Measurements from ENCODE around the gene DYRK1B.

DYRK1B gene

DNA sequence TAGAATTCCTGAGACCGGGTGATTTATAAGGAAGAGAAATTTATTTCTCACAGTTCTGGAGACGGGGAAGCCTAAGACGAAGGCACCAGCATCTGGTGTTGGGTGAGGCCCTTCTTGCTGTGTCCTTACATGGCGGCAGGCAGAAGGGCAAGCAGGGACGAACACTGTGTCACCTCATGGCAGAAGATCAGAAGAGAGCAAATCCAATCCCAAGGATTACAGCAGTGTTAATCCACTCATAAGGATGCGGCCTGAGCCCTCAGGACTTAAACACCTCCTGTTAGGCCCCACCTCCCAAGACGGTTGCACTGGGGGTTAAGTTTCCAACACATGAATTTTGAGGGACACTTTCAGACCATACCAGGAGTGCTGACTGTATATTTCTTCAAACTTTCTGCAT, 18.9 kb upstream of the DYRK1B start:
- DNase-seq = no peak

DNA sequence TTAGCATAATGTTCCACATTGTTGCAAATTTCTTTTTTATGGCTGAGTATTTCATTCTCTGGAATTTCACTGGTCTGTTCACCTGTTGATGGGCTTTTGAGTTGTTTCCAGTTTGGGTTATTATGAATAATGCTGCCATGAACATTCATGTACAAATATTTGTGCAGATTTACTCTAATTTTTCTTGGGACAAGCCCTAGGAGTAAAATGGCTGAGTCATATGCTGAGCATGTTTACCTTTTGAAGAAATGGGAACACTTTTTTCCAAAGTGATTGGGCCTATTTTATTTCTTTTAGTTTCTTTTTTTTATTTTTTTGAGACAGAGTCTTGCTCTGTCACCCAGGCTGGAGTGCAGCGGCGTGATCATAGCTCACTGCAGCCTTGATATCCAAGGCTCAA, 16.9 kb upstream of the DYRK1B start:
- no peak for DNase-seq

- DNase-seq = no peak
Measured at GRCh38 chr19:39848392-39848791, 14.4 kb upstream of the DYRK1B start.

DNA sequence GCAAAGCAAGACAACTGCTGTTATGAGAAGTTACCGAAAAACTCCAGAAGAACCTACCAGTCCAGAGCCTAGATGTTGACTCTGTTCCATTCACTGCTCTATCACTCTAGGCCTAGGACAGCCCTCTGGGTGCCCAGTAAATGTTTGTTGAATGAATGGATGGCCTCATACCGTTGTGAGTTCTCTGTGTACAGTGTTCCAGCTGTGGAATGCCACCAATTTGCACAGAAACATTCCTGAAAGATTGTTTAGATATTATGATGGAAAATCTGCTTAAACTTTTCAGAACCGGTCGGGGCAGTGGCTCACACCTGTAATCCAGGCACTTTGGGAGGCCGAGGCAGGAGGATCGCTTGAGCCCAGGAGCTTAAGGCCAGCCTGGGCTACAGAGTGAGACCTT, 13.6 kb upstream of the DYRK1B start:
- no peak for DNase-seq

DNA sequence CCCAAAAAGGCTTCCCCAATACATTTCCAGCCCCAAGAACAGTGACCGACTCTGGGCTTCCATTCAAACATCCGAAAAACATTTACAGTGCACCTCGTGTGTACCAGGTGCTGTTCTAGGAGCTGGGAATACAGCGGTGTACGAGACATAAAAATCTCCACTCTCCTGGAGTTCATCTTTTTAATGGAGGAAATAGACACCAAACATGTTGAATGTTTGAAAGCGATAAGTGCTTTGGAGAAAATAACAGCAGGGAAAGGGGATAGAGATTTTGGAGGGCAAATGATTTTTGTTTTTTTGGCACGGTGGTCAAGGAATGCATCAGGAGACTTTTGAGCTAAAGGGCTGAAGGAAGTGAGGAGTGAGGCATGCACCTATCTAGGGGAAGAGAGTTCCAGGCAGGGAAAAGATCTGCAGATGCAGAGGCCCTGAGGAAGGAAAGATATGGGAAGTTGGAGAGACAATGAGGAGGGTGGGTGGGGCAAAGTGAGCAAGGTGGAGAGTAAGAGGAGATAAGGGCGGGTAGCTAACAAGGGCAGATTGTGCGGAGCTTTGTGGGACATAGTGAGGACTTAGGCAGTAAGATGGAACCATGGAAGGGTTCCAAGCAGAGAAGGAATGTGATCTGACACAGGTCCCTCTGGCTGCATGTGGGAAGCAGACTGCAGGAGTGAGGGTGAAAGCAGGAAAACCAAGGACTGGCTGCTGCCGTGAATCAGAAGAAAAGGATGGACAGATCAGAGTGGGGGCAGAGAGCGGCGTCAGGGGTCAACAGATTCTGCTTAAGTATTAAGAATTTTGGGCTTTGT, 12.9 kb upstream of the DYRK1B start:
- no peak for DNase-seq

DNA sequence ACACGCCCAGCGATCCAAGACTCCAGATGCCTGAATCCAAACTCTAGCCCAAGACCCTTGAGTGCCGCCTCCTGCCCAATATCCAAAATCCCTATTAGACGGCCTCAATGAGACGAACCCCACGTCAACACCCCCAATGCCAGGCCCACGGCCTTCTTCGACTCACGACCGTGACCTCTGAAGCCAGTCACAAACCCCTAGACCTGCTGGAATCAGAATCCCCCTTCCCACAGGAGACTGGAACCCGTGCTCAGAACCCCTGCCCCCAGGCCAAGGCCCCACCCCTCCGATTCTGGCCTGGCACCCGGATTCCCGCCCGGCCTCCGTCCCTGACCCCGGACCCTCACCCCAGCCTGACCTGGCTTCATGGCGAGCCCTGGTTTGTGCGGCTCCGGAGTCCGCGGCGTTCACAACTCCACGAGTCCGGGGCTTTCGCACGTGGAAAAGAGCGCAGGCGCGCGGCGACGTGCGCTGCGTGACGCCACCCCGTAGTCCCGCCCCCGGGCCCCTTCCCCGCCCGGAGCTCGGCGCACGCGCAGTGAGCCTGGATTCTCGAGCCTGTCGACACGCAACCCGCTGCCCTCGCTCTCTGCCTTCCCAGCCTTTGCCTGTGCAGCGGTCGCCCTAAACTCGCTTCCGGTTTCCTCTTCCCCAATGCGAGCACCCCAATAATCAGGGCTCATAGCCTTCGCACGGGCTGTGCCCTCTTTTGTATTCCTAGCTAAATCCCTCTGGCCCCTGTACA, 12.1 kb upstream of the DYRK1B start, which contains the start of gene FBL:
TSS of gene FBL (minus strand) at position 447 of the 745 bp plus-strand sequence. CDS start at position 368, 79 bp downstream.
- peak; percentile 99 for DNase-seq

GRCh38 chr19:39845584-39845932, 11.6 kb upstream of the DYRK1B start:
- DNase-seq = no peak

DNA sequence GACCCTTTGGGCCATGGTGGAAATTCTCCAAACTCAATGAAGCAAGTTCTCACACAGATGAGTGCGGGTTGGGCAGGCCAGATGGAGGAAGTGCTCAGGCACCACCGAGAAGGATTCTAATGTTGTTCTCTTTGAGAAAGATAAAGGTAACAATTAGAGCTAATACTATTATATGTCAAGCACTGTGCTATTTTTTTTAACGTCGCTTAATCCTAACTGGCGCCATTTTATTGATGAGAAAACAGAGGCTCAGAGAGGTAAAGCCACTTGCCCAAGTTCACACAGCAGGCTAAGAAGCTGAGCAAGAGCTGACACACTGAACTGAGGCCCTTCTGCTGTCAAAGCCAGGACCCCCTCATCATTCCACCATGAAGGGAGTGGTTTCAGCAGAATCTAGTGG, 11.2 kb upstream of the DYRK1B start:
- DNase-seq = no peak

GRCh38 chr19:39843919-39844793, 10.2 kb upstream of the DYRK1B start:
- DNase-seq = no peak

DNA sequence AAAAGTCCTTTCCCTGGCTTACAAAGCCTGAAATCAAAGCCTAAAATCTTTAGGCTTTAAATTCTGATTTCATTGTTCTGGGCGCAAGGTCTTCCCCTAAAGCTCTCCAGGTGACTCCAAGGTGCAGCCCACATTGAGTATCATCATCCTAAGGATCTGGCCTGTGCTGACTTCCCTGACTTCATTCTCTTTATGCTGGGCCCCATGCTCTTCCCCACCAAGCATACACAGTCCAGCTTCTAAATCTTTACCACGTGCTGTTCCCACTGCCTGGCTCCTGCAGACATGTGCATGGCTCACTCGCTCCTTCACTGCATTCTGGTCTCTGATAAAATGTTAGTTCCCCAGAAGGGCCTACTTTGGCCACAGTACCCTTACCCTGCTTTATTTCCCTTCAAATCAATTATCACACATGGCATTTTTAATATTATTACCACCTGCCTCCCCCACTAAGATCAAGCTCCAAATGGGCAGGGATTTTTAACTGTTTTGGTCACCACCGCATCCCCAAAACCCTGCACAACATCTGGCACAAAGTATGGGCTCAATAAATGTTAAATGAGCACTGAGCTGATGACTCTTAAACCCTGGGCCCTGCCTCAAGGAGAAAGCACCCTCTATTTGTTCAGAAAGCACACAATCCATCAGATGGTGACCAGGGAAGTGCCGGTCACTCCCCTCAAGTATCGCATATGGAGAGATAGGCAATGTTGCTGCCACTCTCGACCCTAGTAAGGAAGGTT, 8.9 kb upstream of the DYRK1B start:
- DNase-seq = no peak

DNA sequence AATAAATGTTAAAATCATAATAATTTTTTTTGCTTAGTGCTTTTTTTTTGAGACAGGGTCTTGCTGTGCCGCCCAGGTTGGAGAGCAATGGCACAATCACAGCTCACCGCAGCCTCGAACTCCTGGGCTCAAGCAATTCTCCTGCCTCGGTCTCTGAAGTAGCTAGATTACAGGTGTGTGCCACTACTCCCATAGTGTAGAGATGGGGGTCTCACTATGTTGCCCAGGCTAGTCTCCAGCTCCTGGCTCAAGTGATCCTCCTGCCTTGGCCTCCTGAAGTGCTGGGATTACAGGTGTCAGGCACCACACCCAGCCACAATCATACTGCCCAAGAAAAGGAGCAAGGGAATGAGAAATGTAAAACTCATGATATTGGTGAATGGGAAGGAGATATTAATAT, 7.1 kb upstream of the DYRK1B start:
- DNase-seq = no peak

GRCh38 chr19:39840492-39840891, 6.5 kb upstream of the DYRK1B start:
- DNase-seq = no peak

GRCh38 chr19:39839678-39840327, 5.8 kb upstream of the DYRK1B start:
- DNase-seq = no peak

GRCh38 chr19:39838569-39838968, 4.6 kb upstream of the DYRK1B start:
- no peak for DNase-seq

GRCh38 chr19:39837978-39838377, 4.0 kb upstream of the DYRK1B start:
- no peak for DNase-seq

DNA sequence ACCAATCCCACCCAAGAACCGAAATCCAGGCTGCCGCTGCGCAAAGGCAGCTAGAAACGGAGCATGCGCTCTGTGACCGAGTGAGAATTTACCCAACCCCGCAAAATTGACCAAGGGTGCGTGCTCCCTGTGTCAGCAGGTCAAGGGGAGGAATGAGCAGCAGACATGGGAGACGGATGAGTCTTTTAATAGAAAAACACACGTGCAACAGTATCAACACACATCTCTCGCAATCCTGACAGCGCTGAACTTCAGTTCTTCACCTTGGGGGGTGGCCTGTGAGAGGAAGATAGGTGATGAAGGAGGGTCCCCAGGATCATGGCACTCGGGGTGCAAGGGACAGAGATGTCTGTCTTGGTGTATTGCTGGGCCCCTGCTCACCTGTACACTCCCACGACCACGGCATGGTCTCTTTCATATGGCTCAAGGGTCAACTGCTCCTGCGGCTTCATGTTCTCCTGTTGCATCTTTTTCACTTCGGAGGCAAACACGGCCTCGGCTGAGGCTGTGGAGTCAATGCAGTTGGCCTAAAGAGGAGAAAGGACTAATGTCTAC, 402 bp upstream of the DYRK1B start:
- no peak for DNase-seq

- no peak for DNase-seq
Measured at GRCh38 chr19:39833160-39833463, 850 bp downstream of the DYRK1B start.

DNA sequence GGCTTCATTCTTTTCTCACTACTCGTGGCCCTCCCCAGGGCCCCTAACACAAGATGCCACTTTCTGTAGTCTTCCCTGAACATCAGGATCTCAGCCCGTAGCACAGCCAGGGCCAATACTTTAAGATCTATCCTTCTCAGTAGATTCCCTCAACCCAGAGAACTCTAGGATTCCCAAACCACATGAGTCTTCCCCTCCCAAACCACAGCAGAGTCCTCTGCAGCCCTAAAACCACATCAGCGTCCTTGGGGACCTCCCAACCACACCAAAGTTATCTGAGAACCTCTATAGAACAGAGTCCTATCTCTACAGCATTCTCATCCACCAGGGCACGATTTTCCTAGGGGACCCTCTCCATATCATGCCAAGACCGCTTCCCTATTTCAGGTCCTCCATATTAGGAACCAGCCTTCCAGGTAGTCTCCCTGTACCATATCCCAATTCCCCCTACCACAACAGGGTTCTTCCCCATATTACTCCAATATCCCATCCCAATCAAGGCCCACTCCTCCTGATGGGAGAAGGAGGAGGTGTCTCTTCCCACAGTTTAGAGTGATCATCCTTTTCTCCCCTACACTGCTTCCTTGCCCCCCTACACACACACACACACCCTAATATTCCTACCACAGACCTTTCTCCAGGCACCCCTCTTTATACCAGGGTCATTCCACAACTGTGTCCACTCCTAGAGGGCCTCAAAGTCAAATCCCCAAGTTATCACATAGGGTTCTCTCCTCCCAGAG, 1.4 kb downstream of the DYRK1B start:
- DNase-seq = no peak

DNA sequence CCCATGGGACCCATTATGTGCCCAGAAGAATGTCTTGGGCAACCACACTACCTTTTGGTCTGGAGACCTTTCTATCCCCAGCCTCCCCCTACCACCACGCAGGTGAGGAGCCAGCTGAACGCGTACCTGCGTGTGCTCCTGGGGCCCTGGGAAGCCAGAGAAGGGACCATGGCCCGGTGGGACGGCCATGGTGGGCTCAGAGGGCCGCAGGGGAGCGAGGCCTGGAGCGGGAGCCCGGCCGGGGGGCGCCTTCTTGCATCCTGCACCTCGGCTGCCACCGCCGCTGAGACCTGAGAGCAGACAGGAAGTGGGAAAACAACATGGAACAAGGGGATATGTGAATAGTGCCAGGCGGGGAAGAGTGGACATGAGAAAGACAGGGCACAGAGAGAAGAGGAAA, 2.3 kb downstream of the DYRK1B start:
- DNase-seq = no peak

DNA sequence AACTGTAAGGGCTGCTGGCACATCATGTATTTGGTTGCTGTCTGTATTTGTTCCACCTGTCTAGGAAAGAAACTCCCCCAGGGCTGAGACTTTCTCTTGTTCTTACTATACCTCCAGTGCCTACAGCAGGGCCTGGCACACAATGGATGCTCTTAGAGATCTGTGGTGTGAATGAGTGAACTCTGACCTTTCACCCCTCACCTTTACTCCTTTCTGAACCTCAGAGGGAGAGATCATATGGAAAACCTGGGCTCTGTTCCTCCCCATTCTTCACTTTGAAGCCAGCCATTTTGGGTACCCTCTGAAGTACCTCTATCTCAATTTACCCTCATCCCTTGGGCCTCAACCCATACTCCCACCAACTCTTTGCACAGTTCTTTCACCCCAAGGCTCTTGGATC, 3.1 kb downstream of the DYRK1B start:
- DNase-seq = no peak

GRCh38 chr19:39830406-39830805, 3.6 kb downstream of the DYRK1B start:
- no peak for DNase-seq

Measured in activated CD4-positive, alpha-beta T cell treated with anti-CD3 and anti-CD28 coated beads, Interleukin-2, amount 50 U/mL, for 1 hour (primary cell).